Spleen (tissue), 11 donors: Measurements from ENCODE around the gene CDH15. TPM values are rescaled to one million over a fixed set of nuclear protein-coding genes. Genes with fewer than 3 reads are reported as not detected.

Experiments used
- DNase-seq: peaks from one replicate; pipeline ENCODE4 v3.0.0-alpha.2; 2020
- H3K27ac ChIP-seq, 8 donors: fragments of 200-600 bp; sonication (generic) in 7 of 8; 1 replicate in 4 of 8; 2 replicates in 4 of 8; pipeline versions ENCODE4 v1.5.0 to v1.8.0; 2016 to 2021; ENCODE audit warnings: inconsistent platforms in 4 of 8, mild to moderate bottlenecking in 4 of 8, moderate library complexity in 1 of 8
- H3K27me3 ChIP-seq, 7 donors: fragments of 200-600 bp; sonication (generic) in 6 of 7; replicated peaks in 1 of 7; 1 replicate in 4 of 7; 2 replicates in 3 of 7; pipeline versions ENCODE4 v1.5.0 to v1.8.0; 2016 to 2021; ENCODE audit warnings: inconsistent platforms in 3 of 7, mild to moderate bottlenecking in 1 of 7
- H3K36me3 ChIP-seq, 6 donors: fragments of 200-600 bp; sonication (generic) in 5 of 6; 1 replicate in 4 of 6; 2 replicates in 2 of 6; pipeline versions ENCODE4 v1.5.0 to v1.8.0; 2016 to 2021; ENCODE audit warnings: inconsistent platforms in 2 of 6
- H3K4me1 ChIP-seq, 6 donors: fragments of 200-600 bp; sonication (generic) in 5 of 6; 1 replicate in 3 of 6; 2 replicates in 3 of 6; pipeline versions ENCODE4 v1.5.0 to v1.8.0; 2016 to 2021; ENCODE audit warnings: inconsistent platforms in 3 of 6
- H3K4me3 ChIP-seq, 8 donors: fragments of 200-600 bp; sonication (generic) in 7 of 8; 1 replicate in 4 of 8; 2 replicates in 4 of 8; pipeline versions ENCODE4 v1.5.0 to v1.8.0; 2016 to 2021; ENCODE audit warnings: inconsistent platforms in 4 of 8, mild to moderate bottlenecking in 4 of 8, moderate library complexity in 2 of 8
- H3K9me3 ChIP-seq, 8 donors: fragments of 200-600 bp; sonication (generic) in 7 of 8; 1 replicate in 4 of 8; 2 replicates in 4 of 8; pipeline versions ENCODE4 v1.5.0 to v1.8.0; 2016 to 2021; ENCODE audit warnings: inconsistent platforms in 4 of 8
- CTCF ChIP-seq, 11 experiments: fragments of 200-600 bp in 7 of 11; fragments of 450-650 bp in 4 of 11; sonication (generic) in 4 of 11; IDR thresholded peaks in 8 of 11; conservative IDR thresholded peaks in 3 of 11; 1 replicate in 7 of 11; 2 replicates in 4 of 11; pipeline versions ENCODE4 v1.4.0 to v1.8.0; 2016 to 2021; ENCODE audit warnings: antibody characterized with exemption in 11 of 11, inconsistent platforms in 4 of 11, mild to moderate bottlenecking in 1 of 11
- POLR2A ChIP-seq, 3 donors: fragments of 450-650 bp; IDR thresholded peaks; one replicate each; pipeline ENCODE4 v1.5.1; 2017; ENCODE audit warnings: antibody characterized with exemption in 3 of 3, mild to moderate bottlenecking in 1 of 3
- POLR2AphosphoS5 ChIP-seq, 3 donors: sonication (generic); formaldehyde crosslinking; IDR thresholded peaks; one replicate each; pipeline ENCODE4 v1.5.1; 2017; ENCODE audit warnings: antibody characterized with exemption in 3 of 3
- WGBS, 5 donors: extraction: QIAGEN DNeasy Blood & Tissue Kit in 3 of 5; methylation state at CpG; one replicate each; pipeline versions ENCODE4 v1.1.5 to v1.1.7; 2013 to 2018; 5-methylcytosine and 5-hydroxymethylcytosine counted together
- intact Hi-C: fragments of 100-400 bp; cut with DNase I; formaldehyde crosslinking; loops from one replicate; pipeline ENCODE4 v1.15.0; 2023; ENCODE audit warnings: low total_unique reads
- polyA plus RNA-seq, 3 donors: library from polyadenylated mRNA; stranded (reverse); fragments of 200-250 nt; gene quantifications; one replicate each; pipeline ENCODE4 v1.2.1, GENCODE V29; 2013
- total RNA-seq, 7 donors: library from RNA; depleted of rRNA in 3 of 7; stranded (reverse); fragments of >200 nt in 3 of 7; fragmentation: NEBNext Ultra II Directional in 4 of 7; extraction: Animal tissue kit (Norgen Biotek cat#: 25700) in 4 of 7; gene quantifications; one replicate each; pipeline versions ENCODE4 v1.1.0 to v1.2.1, GENCODE V29; 2016 to 2021
- donor health status: healthy with polysubstance abuse.
- donor health status: DM: no; HTN: no; CAD: no; lungs with moderate emphysema.
- donor health status: DM: no; HTN: no; CAD: no.
- donor health status: Bipolar disorder and iron deficiency.
- donor health status: healthy.
- donor health status: DM: no; HTN: no; CAD: no.
- donor health status: DM: yes; HTN: yes; CAD: no.

CDH15 gene
- total and polyA plus RNA-seq, 10 donors = 0.14 to 7.4 (median 1.2) TPM

GRCh38 chr16:89161763-89162713, 9.5 kb upstream of the CDH15 start:
- no peak for TF ChIP-seq POLR2AphosphoS5 (IDR thresholded peaks at IDR 0.05)
- no peak for TF ChIP-seq POLR2A (IDR thresholded peaks at IDR 0.05)
- no peak for TF ChIP-seq CTCF (IDR thresholded peaks at IDR 0.05 in 8 of 11, conservative IDR thresholded peaks at IDR 0.05 in 3 of 11)
- no peaks in the 10 kb centered on the region for H3K9me3 ChIP-seq
- H3K27ac ChIP-seq = no peak overlapping the region
- no peaks in the 10 kb centered on the region for H3K36me3 ChIP-seq
- peak; percentile 73 for DNase-seq
- H3K4me1 ChIP-seq = peaks cover 1 to 24% (median 3%) of the 10 kb centered on the region in 6 donors
- WGBS, 5 donors = 84 to 89% (median 86%) methylated on average over 35 to 40 of the region's 40 CpGs
- intact Hi-C loops = loop anchor here (10.0 kb wide), 1 partner anchor 217 kb away; no protein-coding TSS in a partner anchor
- peaks cover 0 to 38% (median 0%) of the 10 kb centered on the region in 7 donors for H3K27me3 ChIP-seq
- H3K4me3 ChIP-seq = no peak overlapping the region

- 76 to 86% (median 76%) methylated on average over 9 of the region's 9 CpGs for WGBS, 5 donors
- H3K36me3 ChIP-seq = no peaks in the 10 kb centered on the region
- no peak for TF ChIP-seq CTCF (IDR thresholded peaks at IDR 0.05 in 8 of 11, conservative IDR thresholded peaks at IDR 0.05 in 3 of 11)
- TF ChIP-seq POLR2AphosphoS5 (IDR thresholded peaks at IDR 0.05) = no peak
- TF ChIP-seq POLR2A (IDR thresholded peaks at IDR 0.05) = no peak
- no peak overlapping the region for H3K4me3 ChIP-seq
- DNase-seq = no peak
- H3K27ac ChIP-seq = peak overlapping the region in 4 of 8 donors; percentile 53 to 75 (median 73)
- H3K9me3 ChIP-seq = no peaks in the 10 kb centered on the region
- intact Hi-C loops = loop anchor here (10.0 kb wide), 1 partner anchor 218 kb away; no protein-coding TSS in a partner anchor
- peaks cover 8 to 34% (median 13%) of the 10 kb centered on the region in 6 donors for H3K4me1 ChIP-seq
- peaks cover 0 to 48% (median 0%) of the 10 kb centered on the region in 7 donors for H3K27me3 ChIP-seq
Measured at GRCh38 chr16:89163297-89163696, 8.3 kb upstream of the CDH15 start.

GRCh38 chr16:89164436-89164835, 7.1 kb upstream of the CDH15 start:
- no peak overlapping the region for H3K4me3 ChIP-seq
- peaks cover 8 to 44% (median 16%) of the 10 kb centered on the region in 6 donors for H3K4me1 ChIP-seq
- peaks cover 0 to 60% (median 9%) of the 10 kb centered on the region in 7 donors for H3K27me3 ChIP-seq
- peak overlapping the region in 6 of 8 donors; percentile 5 to 75 (median 67) for H3K27ac ChIP-seq
- H3K9me3 ChIP-seq = no peaks in the 10 kb centered on the region
- 73 to 89% (median 80%) methylated on average over 15 of the region's 15 CpGs for WGBS, 5 donors
- intact Hi-C loops = loop anchor here (10.0 kb wide), 1 partner anchor 220 kb away; no protein-coding TSS in a partner anchor
- DNase-seq = no peak
- H3K36me3 ChIP-seq = no peaks in the 10 kb centered on the region
- TF ChIP-seq POLR2A (IDR thresholded peaks at IDR 0.05) = no peak
- TF ChIP-seq POLR2AphosphoS5 (IDR thresholded peaks at IDR 0.05) = peak in 1 of 3 donors; percentile 50
- no peak for TF ChIP-seq CTCF (IDR thresholded peaks at IDR 0.05 in 8 of 11, conservative IDR thresholded peaks at IDR 0.05 in 3 of 11)
